ENCODE data around the gene SECISBP2. TPM values are rescaled to one million over a fixed set of nuclear protein-coding genes. Genes with fewer than 3 reads are reported as not detected.
"Not testable (repeated sequence)": the region's sequence is repeated elsewhere in the genome, so short reads cannot be mapped to it uniquely, and the experiment has no call there.

SECISBP2 gene
- polyA plus RNA-seq, 3 donors: 60.5 to 100 (median 97.3) TPM

DNA sequence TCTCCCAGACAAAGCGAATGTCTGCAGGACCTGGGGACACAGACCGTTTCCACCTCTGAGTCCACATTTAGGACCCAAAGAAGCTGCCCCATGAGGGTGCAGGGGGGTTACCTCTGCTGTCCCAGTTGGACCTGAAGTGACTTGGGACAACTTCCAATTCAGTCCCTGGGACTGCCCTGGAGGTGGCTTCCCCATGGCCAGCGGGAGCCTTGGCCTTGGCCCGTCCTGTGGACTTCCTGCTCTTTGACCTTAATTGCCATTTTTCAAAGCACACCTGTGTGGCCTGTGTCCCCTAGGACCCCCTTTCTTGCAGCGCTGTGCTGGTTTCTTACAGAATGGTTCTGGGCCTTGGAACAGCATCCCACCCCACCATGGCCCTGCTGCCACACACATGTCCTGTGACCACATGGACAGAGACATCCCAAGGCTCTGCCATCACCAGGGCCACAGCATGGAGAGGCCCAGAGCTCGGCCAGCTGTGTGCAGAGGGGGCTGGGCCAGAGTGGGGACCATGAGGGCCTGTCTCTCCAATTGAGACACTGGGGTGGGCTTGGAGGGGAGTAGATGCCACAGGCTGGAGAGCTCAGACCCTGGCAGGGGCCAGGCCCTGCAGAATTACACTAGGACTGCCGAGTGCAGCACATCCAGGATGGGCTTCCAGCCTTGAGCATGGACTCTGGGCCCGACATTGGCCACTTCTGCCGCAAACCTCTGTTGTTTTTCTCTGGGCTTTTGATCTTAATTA is 45.8 kb downstream of the SECISBP2 start:
- DNase-seq: no peak

DNA sequence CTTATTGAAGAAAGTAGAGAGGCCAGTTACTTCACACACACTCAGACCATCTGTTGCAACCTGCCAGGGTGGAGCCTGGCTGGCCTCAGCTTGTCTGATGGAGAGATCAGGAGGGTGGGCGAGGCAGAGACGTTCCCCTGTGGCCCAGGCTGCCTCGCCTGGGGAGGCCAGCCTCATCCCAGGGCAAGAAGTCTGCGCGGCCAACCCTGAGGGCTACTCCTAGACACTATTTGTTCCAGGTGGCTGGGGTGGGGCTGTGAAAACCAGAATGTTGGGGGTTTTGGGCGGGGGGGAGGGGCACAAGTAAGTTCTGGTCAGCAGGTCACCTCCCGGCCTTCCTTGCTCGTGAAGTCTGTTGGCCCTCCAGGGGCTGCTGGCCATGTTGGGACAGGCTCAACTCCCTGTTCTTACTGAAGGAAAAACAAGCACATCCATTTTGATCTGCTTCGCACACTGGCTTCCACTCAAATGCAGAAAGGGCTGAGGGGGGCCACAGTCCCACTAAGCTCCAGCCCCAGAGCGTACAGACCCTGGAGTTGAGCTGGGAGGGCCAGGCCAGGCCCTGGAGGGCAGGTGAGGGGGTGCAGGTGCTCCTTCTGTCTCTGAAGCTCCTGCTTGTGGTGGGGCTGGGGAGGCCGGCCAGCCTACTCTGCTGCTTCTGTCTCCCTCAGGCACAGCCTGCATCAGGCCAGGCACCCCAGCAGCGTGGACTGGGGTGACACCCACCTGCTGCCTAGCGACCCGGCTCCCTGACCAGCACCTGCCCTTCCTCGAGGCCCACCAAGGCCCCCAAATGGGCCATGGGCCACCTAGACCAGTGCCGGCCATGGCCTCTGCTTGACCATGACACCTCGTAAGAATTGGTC is 46.6 kb downstream of the SECISBP2 start:
- DNase-seq: no peak

DNA sequence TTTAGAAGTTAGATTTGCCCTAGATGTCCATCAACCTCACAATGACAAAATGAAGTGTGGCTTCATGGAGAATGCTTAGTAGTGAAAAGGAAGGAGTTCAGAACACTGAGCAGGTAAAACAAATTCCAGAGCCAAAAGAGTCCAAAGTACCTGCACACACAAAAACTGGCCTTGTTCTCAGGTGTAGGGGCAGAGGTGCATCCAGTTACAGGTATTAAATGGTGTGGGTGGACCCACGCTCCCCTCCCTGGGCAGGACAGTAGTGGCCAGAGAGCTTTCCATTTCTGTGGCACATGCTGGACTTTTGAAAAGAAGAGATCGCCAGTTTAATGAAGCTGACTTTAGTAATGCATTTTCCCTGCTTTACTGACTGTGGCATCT is 47.2 kb downstream of the SECISBP2 start:
- DNase-seq: no peak

DNA sequence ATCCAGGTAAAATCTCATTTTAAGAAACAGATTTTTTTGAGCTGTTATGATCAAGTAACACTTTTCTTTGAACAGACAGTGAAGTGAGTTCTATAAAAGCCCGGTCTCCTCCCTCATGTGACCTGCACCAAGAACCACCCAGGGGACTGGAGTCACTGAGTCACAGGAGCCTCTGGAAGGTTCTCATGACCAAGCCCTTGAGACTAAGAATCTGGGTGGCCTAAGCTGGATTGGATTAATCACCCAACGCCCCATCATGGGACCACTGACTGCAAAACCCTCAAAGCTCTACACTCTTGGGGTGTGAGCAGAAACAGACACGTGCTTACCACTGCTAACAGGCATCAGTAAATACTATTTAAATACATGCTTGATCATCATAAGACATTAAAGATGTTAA is 48.4 kb downstream of the SECISBP2 start:
- no peak for DNase-seq

DNA sequence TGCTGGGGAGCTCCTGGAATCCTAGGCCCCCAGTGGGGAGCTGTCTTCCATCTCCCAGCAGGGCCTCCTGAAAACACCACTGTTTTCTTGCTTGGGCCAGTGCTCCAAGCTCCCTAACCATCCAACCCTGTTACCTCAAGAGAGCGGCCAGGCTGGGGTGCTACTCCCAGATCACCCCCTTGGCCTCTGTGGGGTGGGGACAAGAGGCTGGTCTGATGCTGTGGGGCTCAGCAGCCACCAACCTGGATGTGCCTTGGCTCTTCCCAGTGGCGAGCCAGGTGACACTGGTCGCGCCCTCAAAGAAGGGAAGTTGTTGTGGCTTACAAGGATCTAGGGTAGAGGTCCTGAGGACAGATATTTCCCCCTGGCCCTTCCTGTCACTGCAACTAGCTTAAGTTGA is 49.0 kb downstream of the SECISBP2 start:
- DNase-seq: no peak

DNA sequence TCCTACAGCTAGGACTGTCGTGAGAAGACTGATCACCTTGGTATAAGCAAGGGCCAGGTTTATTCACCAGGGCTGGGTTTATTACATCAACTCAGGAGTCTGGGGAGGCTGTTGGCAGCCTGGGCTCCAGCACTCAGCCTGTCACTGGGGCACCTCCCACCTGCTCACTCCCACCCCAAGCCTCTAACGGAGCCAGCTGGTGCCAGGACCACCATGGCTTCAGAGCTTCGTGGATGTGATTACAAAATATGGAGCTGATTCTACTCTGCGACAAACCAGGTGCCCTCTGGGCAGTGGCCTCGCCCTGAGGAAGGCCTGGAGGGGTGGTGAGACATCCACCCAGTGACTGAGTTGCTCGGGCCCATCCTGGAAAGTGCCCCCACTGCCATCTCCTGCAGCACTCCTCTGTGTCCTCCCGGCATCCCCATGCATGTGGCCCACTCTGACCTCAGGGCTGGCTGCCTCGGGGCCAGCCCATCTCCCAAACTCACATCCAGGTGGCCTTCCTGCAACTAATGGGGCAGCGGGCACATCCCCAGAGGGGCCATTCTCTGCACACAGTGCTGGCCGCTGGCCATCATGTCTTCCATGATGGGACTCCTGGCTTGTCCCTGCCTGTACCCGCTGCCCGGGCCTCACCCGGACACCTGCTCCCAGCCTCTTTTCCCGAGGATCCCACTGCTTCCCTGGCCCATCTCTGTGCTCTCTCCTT is 49.6 kb downstream of the SECISBP2 start:
- DNase-seq: no peak

DNA sequence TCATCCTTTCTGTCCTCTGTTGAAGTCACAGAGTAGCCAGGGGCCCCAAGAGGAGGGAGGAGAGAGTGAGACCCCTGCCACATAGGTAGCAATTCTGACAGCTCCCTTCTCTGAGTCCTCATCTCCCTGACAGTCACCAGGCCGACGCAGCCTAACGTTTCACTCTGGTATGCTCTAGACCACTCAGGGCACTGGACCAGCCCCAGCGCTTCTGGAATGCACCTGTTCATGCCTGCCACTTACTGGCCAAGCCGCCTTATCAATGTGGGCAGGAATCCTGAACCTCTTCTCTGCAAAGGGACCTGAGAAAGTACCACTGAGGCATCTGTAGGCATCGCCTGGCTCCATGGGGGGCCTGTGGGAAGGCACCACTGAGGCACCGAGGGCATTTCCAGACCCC is 50.2 kb downstream of the SECISBP2 start:
- DNase-seq: no peak

DNA sequence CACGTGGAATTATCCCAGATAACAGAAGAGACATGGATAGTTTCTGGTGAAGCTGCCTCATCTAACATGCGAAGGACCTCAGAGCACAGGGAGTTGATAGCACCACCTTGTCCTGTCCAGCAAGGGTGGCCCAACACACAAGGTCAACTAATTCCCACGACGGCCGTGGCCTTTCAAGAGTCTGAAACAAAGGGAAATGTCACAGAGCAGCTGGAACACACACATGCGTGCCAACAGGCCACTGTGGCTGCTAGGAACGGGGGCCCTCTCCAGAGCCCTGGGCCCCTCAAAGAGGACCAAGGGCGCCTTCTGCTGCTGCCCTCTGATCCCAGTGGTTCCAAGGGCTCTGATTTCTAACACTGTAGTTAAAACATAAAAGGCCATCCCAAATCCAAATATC is 50.7 kb downstream of the SECISBP2 start:
- DNase-seq: no peak

DNA sequence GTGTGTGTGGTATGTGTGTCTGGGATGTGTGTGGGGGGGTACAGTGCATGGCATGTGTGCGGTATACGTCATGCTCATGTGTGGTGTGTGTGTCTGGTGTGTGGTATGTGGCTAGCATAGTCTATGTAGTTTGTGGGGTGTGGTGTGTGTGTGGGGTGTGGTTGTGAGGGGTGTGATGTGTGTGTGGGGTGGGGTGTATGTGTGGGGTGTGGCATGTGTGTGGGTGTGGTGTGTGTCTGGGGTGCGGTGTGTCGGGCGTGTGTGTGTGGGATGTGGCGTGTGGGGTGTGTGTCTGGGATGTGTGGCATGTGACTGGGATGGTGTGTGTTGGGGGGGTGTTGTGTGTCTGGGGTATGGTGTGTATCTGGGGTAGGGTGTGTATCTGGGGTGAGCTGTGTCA is 52.3 kb downstream of the SECISBP2 start:
- DNase-seq: no peak

DNA sequence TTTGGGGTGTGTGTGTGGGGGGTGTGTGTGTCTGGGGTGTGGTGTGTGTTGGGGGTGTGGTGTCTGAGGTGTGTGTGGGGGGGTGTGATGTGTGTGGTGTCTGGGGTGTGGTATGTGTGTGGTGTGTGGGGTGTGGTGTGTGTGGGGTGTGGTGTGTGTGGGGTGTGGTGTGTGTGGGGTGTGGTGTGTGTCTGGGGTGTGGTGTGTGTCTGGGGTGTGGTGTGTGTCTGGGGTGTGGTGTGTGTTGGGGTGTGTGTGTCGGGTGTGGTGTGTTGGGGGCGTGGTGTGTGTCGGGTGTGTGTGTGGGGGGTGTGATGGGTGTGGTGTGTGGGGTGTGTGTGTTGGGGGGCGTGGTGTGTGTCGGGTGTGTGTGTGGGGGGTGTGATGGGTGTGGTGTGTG is 53.5 kb downstream of the SECISBP2 start:
- not testable (repeated sequence) for DNase-seq

DNA sequence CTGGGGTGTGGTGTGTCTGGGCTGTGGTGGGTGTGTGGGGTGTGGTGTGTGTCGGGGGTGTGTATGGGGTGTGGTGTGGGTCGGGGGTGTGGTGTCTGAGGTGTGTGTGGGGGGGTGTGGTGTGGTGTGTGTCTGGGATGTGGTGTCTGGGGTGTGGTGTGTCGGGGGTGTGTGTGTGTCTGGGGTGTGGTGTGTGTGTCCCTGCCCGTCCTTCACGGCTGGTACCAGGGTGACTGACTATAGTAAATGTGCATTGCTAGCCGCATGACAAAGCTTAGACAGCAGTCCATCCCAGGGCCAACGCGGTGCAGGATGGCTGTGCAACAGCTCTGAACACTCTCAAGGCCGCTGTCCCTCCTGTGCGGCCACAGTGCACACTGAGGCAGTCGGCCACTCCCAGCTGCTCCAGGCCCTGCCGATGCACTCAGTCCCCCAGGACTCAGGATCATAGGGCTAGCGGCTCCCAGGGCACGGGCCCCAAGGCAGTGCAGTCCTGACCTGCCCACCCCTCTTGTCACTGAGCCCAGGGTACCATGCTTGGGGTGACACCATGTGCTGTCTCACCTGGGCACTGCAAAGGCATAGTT is 54.0 kb downstream of the SECISBP2 start:
- DNase-seq: no peak

DNA sequence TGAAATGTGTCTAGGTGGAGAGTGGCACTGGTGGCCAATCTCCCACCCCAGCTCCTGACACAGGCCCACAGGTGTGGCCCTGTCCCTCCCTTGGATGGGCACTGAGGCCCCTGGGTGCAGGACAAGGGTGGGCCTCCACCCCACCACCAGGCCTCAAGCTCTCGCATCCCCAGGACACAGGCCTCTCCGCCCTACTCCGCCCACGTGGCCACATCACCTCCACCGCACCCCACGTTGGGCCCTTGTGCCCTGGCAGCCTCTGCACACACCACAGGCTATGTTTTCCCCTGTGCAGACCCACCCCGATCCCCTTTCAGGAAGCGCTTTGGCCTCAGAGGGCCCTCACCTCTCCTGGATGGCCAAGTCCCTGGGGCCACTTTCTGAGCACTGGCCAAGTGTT is 54.7 kb downstream of the SECISBP2 start:
- DNase-seq: no peak

DNA sequence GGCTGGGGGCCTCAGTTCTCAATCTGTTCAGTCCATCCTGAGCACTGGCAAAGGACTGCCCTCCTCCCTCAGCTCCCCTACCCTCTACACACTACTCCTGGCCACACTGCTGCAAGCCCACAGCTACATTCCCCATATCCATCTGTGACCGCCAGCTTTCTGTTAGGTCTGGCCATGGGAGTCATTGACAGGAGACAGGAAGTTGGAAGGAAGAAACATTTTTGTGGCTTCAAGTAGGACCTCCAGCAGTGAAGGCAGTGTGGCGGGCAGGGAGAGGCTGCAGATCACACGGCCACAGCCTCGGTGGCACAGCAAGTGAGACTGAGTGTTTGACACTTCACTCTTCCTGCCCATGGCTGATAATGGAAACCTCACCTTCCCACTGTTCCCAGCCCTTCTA is 55.9 kb downstream of the SECISBP2 start:
- no peak for DNase-seq

DNA sequence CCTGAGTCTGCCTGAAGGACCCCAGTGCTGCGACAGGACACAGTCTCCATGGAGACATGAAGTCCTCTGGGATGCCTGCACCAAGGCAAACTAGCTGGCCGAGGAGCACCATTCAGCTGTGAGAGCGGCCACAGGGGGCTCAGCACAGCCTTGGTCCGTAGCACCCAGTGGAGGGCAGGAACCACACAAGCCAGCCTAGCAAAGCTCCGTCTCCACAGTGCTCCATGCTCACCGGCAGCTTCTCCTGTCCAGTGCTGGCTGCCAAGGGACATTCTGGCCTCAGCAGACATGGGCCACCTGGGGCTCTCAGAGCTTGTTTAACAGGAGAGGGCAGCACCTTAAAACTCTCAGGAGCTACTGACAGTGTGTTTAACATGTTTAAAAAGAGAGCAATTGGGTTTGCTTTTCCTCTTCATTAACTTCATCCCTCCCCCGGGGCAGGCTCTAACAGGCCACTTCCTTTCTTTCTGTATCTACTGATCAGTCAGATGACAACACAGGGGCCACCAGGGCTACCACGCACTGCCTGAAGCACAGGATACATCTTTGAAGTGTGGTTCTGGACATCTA is 57.0 kb downstream of the SECISBP2 start:
- DNase-seq: peak; percentile 50

DNA sequence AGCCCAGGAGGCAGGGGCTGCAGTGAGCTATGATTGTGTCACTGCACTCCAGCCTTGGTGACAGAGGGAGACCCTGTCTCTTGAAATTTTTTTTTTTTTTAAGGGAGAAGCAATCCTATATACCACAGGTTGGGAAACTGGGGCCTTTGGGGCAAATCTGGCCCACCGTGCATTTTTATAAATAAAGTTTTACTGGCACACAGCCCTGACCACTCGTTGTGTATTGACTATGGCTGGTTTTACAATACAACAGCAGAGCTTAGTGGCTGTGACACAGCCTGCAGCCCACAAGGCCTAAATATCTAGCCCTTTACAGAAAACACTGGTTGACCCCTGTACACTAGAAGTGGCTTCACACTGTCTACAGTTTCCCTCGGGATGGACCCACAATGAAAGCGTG is 58.0 kb downstream of the SECISBP2 start:
- no peak for DNase-seq

DNA sequence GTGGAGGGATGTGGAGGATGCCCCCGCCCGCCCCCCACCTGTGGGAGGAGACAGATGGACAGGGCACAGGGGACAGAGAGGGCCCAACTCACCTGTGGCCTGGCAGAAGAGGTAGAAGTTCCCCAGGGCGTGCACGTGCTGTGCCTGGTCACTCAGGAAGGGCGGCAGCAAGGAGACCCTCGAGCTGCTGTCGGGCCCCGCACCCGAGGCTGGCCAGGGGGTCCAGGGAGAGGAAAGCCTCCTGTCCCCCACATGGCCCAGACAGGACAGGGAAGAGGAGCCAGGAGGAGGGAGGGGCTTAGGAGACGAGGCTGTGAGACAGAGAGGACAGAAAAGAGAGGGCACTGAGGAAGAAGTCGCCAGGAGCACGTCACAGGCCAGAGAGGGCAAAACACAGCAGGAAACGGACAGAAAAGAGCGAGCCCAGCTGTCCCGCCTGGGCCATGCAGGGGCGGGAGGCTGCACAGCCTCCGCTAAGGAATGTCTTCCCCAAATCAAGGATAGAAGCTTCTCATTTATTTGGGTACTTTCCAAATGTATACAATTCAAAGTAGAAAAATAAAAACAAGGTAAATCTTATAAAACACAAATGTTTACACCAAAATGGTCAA is 58.5 kb downstream of the SECISBP2 start:
- peak; percentile 26 for DNase-seq

DNA sequence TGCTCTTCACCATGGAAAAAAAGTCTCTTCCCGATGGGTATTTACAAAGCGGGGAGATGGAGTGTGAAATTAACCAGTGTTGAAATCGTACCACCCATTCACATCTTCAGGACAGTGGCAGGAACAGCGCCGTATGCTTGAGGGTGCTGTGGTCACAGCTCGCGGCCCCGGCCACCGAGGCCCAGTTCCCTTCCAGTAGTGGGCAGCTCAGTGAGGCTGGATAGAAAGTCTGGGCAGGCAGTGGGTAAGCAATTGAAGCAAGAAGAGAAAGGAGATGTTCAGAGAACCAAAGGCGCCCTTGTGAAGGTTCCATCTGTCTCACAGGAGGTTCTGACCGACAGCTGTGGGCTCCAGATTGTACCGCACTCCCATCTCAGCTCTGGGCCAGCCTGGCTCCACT is 59.1 kb downstream of the SECISBP2 start:
- DNase-seq: no peak

DNA sequence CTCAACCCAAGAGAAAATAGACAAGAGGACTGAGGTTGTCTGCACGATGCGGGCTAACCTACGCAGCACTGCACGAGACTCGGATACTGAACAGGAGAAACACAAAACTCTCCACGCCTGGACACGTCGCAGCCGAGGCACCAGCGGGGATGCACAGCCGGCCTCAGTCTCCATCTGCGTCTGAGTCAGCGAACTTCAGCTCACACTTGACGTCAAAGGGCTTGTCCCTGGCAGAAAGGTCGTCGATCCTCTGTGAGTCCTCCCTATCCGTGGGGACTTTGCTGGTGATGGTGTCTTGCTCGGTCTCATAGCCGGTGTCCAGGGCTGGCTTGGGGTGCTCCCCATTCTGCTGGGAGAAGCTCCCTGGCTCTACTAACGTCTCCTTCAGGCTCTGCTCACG is 60.2 kb downstream of the SECISBP2 start:
- DNase-seq: no peak

DNA sequence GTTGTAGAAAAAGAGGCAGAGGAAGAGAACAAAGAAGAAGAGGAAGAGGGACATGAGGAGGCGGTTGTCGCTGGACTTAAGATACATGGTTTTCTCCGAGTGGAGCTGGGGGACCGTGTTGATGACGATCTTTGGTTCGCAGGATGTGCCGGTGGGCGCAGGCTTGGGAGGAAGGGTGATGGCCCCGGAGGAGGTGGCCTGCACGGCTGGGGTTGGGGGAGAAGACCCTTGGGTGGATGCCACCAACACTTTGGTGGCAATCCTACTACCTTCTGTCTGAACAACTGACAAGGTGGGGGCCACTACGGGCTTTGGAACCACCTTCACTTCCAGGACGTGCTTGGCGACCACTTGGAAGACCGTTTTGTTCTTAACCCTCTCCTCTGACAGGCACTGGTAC is 60.7 kb downstream of the SECISBP2 start:
- no peak for DNase-seq

DNA sequence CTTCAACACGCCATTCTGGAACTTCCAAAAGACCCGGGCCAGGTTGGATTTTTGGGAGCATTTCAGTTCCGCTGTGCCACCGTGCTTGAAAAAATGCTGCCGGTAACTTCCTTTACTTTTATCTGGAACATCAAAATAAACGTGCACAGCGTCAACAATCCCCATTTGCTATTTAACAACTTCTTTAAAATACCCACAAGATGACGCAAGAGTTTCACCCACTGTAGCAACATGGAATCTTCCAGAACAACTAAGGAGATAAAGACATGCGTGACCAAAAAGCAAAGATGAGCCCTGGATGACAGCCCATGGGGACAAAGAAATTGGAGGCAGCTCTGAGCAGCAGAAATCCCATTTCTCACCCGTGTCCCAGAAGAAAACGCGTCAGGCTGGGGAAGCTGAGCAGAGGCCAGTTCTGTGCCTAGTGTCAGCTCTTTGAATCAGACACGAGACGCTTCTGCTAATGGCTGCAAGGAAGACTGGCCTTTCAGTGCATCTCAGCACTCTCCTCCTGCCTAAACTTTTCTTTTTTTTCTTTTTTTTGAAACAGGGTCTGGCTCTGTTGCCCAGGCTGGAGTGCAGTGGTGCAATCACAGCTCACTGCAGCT is 61.3 kb downstream of the SECISBP2 start:
- DNase-seq: no peak

Data from renal pelvis (tissue), 4 donors.